Vagina (tissue), 2 donors: ENCODE measurements around the gene ARMH1.

Source experiments
- POLR2A ChIP-seq, 2 donors: fragments of 450-650 bp; IDR thresholded peaks; one replicate each; pipeline ENCODE4 v1.6.1; 2017; ENCODE audit warnings: antibody characterized with exemption in 2 of 2, mild to moderate bottlenecking in 2 of 2, moderate library complexity in 2 of 2
- POLR2AphosphoS5 ChIP-seq, 2 donors: sonication (generic); formaldehyde crosslinking; IDR thresholded peaks; one replicate each; pipeline ENCODE4 v1.9.0; 2017; ENCODE audit warnings: antibody characterized with exemption in 2 of 2, mild to moderate bottlenecking in 2 of 2, low read depth in 1 of 2; ENCODE audit not compliant: insufficient read depth in 1 of 2
- TF ChIP-seq, protein P1 (sequence below), 3 experiments: fragments of 450-650 bp in 2 of 3; fragments of 200-600 bp in 1 of 3; sonication (generic) in 1 of 3; IDR thresholded peaks; one replicate each; pipeline ENCODE4 v1.5.1; 2017 to 2019; ENCODE audit warnings: antibody characterized with exemption in 3 of 3, mild to moderate bottlenecking in 2 of 3, moderate library complexity in 2 of 3

DNA sequence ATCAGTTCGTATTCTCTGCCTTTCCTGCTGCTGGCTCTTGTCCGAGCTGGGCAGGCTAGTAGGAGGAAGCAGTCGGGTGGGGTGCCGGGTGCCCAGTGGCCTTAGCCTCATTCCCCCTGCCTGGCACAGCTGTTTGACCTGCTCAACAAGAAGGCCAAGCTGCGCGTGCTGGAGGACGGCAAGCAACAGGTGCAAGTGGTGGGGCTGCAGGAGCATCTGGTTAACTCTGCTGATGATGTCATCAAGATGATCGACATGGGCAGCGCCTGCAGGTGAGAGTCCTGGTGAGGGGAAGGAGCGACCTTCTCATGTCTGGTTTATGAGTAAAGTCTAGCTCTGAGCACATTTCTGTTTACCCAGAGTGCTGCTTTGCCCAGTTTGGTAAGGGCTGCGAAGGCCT is 84.6 kb downstream of the ARMH1 start:
- TF ChIP-seq POLR2AphosphoS5 (IDR thresholded peaks at IDR 0.05; ENCODE audit: insufficient read depth in 1 of 2, low read depth in 1 of 2) (no peak), POLR2A (IDR thresholded peaks at IDR 0.05) (no peak)
- TF ChIP-seq, protein P1, sequence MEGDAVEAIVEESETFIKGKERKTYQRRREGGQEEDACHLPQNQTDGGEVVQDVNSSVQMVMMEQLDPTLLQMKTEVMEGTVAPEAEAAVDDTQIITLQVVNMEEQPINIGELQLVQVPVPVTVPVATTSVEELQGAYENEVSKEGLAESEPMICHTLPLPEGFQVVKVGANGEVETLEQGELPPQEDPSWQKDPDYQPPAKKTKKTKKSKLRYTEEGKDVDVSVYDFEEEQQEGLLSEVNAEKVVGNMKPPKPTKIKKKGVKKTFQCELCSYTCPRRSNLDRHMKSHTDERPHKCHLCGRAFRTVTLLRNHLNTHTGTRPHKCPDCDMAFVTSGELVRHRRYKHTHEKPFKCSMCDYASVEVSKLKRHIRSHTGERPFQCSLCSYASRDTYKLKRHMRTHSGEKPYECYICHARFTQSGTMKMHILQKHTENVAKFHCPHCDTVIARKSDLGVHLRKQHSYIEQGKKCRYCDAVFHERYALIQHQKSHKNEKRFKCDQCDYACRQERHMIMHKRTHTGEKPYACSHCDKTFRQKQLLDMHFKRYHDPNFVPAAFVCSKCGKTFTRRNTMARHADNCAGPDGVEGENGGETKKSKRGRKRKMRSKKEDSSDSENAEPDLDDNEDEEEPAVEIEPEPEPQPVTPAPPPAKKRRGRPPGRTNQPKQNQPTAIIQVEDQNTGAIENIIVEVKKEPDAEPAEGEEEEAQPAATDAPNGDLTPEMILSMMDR (IDR thresholded peaks at IDR 0.05), result no peak
